ENCODE measurements around the gene MYOG.

MYOG gene

DNA sequence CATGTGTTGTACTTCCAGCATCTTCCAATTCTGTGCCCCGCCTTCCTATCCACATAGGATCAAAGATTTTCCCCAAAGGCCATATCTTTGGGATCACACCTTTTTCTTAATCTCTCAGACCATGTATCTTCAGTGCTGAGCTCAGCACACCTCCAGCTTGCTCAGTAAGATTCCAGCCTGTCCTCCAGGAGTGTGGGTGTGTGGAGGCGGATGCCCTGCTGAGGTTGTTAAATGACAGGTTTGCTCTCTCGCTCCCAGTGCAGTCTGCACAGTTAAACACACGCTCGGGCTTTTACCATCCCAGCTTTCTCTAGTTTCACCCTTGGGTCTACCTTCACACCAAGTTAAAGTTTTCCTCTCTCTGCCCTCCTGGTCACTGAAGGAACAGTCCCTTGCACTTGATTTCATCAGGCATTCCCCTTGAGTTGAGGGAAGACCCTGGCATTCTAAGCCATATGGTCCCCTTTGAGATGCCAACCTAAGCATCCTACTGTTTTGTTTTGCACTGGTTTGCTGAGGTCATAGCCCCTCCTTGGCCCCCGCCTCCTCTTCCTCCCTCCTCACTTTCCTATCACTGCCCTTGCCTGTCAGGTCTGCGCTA, 13.7 kb downstream of the MYOG start:
- DNase-seq (ENCODE audit: low read depth in 2 of 2), result no peak

GRCh38 chr1:203069030-203069747, 16.6 kb downstream of the MYOG start:
- DNase-seq (ENCODE audit: low read depth in 2 of 2), result no peak

- DNase-seq (ENCODE audit: low read depth in 2 of 2), result no peak
These were observed 18.8 kb downstream of the MYOG start for GRCh38 chr1:203066965-203067364.

- DNase-seq (ENCODE audit: low read depth in 2 of 2), result no peak
These were observed 19.8 kb downstream of the MYOG start for GRCh38 chr1:203065986-203066385.

- no peak for DNase-seq (ENCODE audit: low read depth in 2 of 2)
These were observed 20.6 kb downstream of the MYOG start for GRCh38 chr1:203065191-203065590.

DNA sequence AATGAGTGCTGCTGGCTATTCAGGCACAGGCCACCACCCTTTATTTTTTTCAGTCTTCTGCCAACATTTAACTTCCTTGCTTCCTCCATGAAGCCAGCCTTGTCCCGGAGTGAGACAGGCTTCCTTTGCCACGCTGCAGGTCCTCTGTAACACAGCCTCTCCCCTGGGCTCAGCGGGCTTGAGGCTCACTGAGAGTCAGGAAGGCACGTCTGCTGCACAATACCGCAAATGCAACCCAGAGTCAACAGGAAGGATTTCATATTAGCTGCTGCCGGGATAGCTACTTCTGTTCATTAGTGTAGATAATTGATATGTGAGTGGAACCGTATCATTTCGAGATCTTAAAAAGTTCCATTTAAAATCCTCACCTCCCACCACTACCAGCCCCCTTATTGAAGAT, 22.5 kb downstream of the MYOG start:
- no peak for DNase-seq (ENCODE audit: low read depth in 2 of 2)

DNA sequence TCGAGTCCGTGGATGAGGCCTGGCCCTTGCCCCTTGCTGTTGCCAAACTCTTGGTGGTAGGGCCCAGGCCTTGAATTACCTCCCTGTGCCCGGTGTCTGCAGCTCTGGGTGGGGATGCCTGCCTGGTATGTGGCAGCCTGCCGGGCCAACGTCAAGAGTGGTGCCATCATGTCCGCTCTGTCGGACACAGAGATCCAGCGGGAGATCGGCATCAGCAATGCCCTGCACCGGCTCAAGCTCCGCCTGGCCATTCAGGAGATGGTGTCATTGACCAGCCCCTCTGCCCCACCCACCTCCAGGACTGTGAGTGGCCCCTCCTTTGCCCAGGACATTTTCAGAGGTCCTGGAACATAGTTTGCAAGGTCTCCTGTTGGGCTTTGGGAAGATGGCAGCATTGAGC, 25.7 kb downstream of the MYOG start:
- DNase-seq (ENCODE audit: low read depth in 2 of 2), result no peak

DNA sequence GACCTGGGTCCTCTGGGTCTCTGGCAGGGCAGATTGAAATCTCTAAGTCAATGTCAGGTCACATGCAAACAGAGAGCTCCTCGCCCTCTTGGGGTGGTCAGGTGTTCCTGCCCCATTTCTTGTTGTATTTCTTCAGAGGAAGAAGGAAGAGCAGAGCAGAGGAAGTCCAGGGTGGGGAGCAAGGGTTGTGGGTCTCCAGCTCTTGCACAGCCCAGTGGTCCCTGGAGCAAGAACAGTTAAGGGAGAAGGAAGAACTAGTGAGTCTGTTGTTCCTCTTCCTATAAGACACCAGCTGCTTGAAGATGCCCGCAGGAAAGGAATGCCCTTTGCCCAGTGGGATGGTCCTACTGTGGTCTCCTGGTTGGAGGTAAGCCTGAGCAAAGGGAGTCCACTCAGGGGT, 26.3 kb downstream of the MYOG start:
- DNase-seq (ENCODE audit: low read depth in 2 of 2), result no peak

DNA sequence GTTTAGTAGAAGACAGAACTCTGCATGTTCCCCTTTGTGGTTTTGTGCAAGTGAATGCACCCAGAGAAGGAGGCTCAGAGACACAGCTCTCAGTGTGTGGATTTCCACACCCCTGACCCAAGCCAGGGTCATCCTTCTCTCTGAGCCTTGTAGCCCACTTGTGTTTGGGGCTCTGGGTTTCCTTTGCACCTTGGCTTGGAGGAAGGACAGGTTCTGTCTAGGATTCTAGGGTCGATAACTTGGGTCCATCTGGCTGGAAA, 27.2 kb downstream of the MYOG start:
- DNase-seq (ENCODE audit: low read depth in 2 of 2), result no peak

DNA sequence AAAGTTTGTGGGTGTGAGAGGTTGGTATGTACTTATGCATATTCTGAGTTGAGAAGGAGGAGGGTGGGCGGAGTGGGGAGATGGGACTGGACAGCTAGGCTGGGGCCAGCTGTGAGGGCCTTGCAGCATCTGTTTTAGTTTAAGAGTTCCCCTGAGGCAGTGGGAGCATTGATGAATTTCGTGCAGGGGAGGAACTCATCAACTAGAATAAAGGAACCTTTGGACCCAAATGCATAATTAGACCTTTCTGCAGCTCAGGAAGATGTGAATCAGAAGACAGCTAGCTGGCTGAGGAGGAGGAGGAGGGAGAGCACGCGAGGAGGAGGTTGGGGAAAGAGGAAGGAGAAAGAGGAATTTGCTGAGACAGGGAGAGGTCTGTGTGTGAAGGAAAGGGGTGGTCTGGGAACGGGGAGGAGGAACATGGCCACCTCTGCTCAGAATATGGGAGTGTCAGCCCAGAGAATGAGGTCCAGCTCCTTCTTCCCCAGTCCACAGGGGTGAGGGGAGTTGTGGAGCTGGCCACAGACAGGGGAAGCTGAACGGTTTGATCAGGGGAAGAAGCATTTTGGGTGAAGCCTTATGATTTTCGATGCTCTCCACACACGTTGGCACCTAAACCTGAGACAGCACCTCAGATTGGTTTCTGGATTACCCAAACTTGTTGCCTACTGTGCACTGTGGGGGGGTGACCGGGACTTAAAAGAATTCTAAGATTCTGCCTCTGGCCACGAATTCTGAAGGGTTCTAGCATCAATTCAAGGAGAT, 27.7 kb downstream of the MYOG start:
- DNase-seq (ENCODE audit: low read depth in 2 of 2), result no peak

DNA sequence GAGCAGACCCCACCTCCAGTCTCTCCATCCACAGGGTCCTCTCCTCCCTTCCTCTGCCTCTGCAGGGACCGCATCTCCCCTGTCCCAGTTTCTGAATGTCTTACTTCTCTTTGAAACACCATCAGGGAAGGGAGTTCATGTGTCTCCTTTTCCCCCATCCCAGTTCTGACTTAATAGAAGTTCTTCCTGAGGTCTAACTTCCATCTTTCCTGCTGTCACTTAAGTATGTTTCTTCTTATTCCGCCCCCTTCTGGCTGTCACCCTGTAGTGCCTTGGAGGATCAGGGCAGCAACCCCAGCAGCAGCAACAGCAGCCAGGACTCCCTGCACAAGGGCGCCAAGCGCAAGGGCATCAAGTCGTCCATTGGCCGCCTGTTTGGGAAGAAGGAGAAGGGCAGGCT, 29.3 kb downstream of the MYOG start:
- no peak for DNase-seq (ENCODE audit: low read depth in 2 of 2)

DNA sequence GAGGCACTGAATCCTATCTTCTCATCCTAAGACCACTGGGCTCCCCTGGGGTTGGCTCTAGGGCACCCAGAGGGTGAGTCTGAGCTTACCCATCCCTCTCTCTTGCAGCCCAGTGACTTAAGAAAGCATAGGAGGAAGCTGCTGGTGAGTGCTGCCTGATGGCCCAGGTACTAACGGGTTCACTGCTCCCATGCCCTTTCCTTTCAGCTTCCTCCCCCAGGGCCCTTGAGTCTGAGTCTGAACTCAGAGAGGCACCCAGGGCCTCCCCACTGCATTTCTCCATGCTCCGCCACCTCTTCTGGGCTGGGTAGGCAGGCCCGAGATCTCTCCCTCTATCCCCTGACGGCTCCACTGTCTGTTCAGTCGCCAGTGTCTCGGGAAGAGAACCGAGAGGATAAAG, 29.8 kb downstream of the MYOG start:
- no peak for DNase-seq (ENCODE audit: low read depth in 2 of 2)

- DNase-seq (ENCODE audit: low read depth in 2 of 2), result no peak
These were observed 30.5 kb downstream of the MYOG start for GRCh38 chr1:203055161-203055799.

- DNase-seq (ENCODE audit: low read depth in 2 of 2), result no peak
These were observed 31.2 kb downstream of the MYOG start for GRCh38 chr1:203054642-203055041.

DNA sequence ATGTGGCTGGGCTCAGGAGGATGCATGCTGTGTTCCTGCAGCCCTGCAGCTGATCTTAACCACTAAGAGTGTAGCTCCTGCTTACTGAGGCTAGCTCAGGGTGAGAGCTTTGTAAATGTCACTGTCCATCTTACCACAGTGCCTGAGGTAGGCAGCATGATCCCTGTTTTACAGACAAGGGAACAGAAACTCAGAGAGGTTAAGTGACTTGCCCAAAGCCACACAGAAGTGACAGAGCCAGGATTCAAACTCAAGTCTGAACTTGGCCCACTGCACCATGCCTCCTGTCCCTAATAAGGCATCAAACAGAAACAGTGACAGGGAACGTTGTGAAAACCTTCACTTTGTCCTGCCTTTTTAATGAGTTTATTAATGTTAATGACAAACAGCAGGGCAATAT, 31.6 kb downstream of the MYOG start:
- DNase-seq (ENCODE audit: low read depth in 2 of 2), result no peak

GRCh38 chr1:203052601-203053000, 33.2 kb downstream of the MYOG start:
- no peak for DNase-seq (ENCODE audit: low read depth in 2 of 2)

DNA sequence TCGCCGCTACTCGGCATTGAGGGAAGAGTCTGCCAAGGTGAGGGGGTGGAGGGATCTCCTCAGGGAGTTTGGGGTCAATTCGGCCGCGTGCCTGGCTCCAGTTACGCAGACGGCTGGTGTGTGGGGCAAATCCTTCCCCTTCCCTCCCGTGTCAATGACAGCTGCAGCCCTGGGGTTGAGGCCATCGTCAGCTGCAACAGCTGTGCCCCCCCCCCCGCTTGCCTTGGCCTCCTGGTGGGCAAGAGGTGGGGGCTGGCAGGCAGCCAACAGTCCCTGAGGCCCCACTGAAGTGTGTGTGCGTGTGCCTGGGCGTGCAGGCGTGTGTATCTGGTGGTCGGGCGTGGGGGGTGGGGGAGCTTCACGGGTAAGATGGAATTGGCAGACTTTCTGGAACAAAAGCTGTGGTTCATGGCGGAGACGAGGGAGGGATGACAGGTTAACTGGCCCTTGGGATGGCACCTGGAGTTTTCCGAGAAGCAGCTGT, 33.9 kb downstream of the MYOG start:
- no peak for DNase-seq (ENCODE audit: low read depth in 2 of 2)

DNA sequence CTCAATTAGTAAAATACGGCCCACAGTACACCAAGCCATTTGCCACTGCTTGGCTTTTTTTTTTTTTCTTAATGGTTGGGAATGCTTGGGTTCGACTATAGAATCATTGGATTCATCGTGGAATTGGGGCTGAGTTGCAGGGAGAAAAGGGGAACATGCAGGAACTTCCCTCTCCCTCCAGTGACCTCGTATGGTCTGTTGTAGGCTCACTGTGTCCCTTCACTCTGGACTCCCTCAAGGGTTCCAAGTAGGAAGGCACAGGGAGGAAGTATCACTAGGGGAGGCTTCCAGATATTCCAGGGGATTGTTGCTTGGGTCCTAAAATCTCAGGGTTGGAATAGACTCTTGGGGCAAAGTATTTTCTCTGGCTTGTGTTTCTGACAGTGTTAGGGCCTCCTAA, 35.0 kb downstream of the MYOG start:
- no peak for DNase-seq (ENCODE audit: low read depth in 2 of 2)

- no peak for DNase-seq (ENCODE audit: low read depth in 2 of 2)
These were observed 36.1 kb downstream of the MYOG start for GRCh38 chr1:203049576-203050180.

DNA sequence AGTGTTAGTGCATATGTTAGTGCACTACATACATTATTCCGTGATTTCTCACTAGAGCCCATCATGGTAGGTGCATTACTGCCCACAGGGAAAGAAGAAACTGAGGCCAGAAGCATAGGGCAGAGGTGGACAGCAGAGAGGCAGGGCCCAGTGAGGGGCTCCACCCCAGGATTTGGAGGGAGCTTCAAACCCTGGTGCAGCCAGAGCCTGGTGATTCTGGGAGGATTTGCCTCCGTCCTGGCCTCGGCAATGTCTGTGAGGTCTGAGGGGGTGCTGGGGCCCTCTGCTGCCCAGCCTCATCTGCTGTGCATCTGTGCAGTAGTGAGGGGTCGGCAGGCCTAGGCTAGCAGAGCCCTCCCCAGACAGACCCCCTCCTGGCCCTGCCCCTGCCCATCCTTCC, 36.7 kb downstream of the MYOG start:
- DNase-seq (ENCODE audit: low read depth in 2 of 2), result no peak

- DNase-seq (ENCODE audit: low read depth in 2 of 2), result no peak
These were observed 37.2 kb downstream of the MYOG start for GRCh38 chr1:203048555-203049051.

DNA sequence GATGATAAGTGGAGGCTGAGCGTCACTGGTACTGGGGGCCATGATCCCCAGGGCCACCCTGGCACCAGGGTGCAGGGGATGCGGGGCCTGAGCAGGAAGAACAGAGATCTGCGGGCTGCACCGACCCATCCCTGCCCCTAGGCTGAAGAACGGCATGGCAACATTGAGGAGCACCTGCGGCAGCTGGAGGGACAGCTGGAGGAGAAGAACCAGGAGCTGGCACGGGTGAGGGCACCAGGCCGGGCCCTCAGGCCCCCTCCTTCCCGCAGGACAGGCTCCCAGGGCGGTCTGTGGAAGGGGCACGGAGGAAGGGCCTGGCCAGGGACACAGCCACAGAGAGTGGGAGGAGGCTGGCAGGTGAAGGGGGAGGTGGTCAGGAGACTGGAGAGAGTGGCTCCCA, 37.7 kb downstream of the MYOG start:
- no peak for DNase-seq (ENCODE audit: low read depth in 2 of 2)
